Mesothelial cell of epicardium (in vitro differentiated cells): ENCODE results near the gene TPPP3. TPM values are rescaled to one million over a fixed set of nuclear protein-coding genes. Genes with fewer than 3 reads are reported as not detected.
"Not testable (repeated sequence)": the region's sequence is repeated elsewhere in the genome, so short reads cannot be mapped to it uniquely, and the experiment has no call there.

ENCODE experiments used
- DNase-seq, 2 experiments: peaks; one replicate each; pipeline ENCODE4 v3.0.0; 2021; ENCODE audit warnings: low spot score in 2 of 2; ENCODE audit not compliant: unreplicated experiment in 2 of 2
- H3K27ac Mint-ChIP-seq: 2 replicates; pipeline ENCODE4 v1.8.0; 2021; ENCODE audit warnings: mixed read lengths
- H3K27me3 Mint-ChIP-seq: 2 replicates; pipeline ENCODE4 v1.8.0; 2021; ENCODE audit warnings: low read depth, mixed read lengths
- H3K36me3 Mint-ChIP-seq: 2 replicates; pipeline ENCODE4 v1.8.0; 2021; ENCODE audit warnings: mixed read lengths
- H3K4me1 Mint-ChIP-seq: 2 replicates; pipeline ENCODE4 v1.8.0; 2021; ENCODE audit warnings: mixed read lengths
- H3K4me3 Mint-ChIP-seq: 2 replicates; pipeline ENCODE4 v1.8.0; 2021; ENCODE audit warnings: mild to moderate bottlenecking, moderate library complexity, mixed read lengths
- H3K9me3 Mint-ChIP-seq: 2 replicates; pipeline ENCODE4 v1.8.0; 2021; ENCODE audit warnings: mixed read lengths
- CTCF ChIP-seq: fragments of 200-600 bp; sonication (generic); IDR thresholded peaks from one replicate; pipeline ENCODE4 v1.5.0; 2021; ENCODE audit warnings: antibody characterized with exemption; ENCODE audit not compliant: unreplicated experiment
- total RNA-seq: library from RNA; stranded (reverse); gene quantifications from 3 replicates; pipeline ENCODE4 v1.2.1, GENCODE V29; 2021

Gene TPPP3
- total RNA-seq, 1 donor from 2014 or later: 5.5 TPM

- Mint-ChIP-seq H3K27me3 (peaks cover 65% of the 10 kb centered on the region), H3K9me3 (peaks cover 5% of the 10 kb centered on the region), H3K36me3 (no peaks in the 10 kb centered on the region), H3K4me3 (no peak overlapping the region), H3K4me1 (peaks cover 5% of the 10 kb centered on the region), H3K27ac (no peak overlapping the region)
- no peak for DNase-seq
- TF ChIP-seq CTCF: no peak
Measured at GRCh38 chr16:67357561-67357960, 35.7 kb downstream of the TPPP3 start.

- no peak for DNase-seq
- H3K27ac Mint-ChIP-seq: no peak overlapping the region
- H3K4me3 Mint-ChIP-seq: no peak overlapping the region
- no peak for TF ChIP-seq CTCF
- peaks cover 5% of the 10 kb centered on the region for H3K9me3 Mint-ChIP-seq
- H3K27me3 Mint-ChIP-seq: peaks cover 68% of the 10 kb centered on the region
- H3K4me1 Mint-ChIP-seq: peaks cover 5% of the 10 kb centered on the region
- H3K36me3 Mint-ChIP-seq: no peaks in the 10 kb centered on the region
Measured at GRCh38 chr16:67356396-67356795, 36.9 kb downstream of the TPPP3 start.

GRCh38 chr16:67352463-67352862 is 40.8 kb downstream of the TPPP3 start:
- H3K27me3 Mint-ChIP-seq: peaks cover 53% of the 10 kb centered on the region
- not testable (repeated sequence) for H3K4me3 Mint-ChIP-seq, H3K36me3 Mint-ChIP-seq, DNase-seq, H3K27ac Mint-ChIP-seq, H3K9me3 Mint-ChIP-seq, H3K4me1 Mint-ChIP-seq

GRCh38 chr16:67350324-67350723 is 43.0 kb downstream of the TPPP3 start:
- H3K4me3 Mint-ChIP-seq: no peak overlapping the region
- DNase-seq: no peak
- H3K36me3 Mint-ChIP-seq: no peaks in the 10 kb centered on the region
- H3K4me1 Mint-ChIP-seq: peaks cover 4% of the 10 kb centered on the region
- peaks cover 49% of the 10 kb centered on the region for H3K27me3 Mint-ChIP-seq
- peaks cover 5% of the 10 kb centered on the region for H3K9me3 Mint-ChIP-seq
- H3K27ac Mint-ChIP-seq: no peak overlapping the region
- no peak for TF ChIP-seq CTCF

- TF ChIP-seq CTCF: peak; percentile 62
- no peaks in the 10 kb centered on the region for H3K9me3 Mint-ChIP-seq
- no peak overlapping the region for H3K27ac Mint-ChIP-seq
- no peaks in the 10 kb centered on the region for H3K36me3 Mint-ChIP-seq
- H3K4me3 Mint-ChIP-seq: no peak overlapping the region
- peaks cover 4% of the 10 kb centered on the region for H3K4me1 Mint-ChIP-seq
- peaks cover 43% of the 10 kb centered on the region for H3K27me3 Mint-ChIP-seq
- no peak for DNase-seq
Measured at GRCh38 chr16:67349172-67349571, 44.1 kb downstream of the TPPP3 start.

- DNase-seq: no peak
- H3K36me3 Mint-ChIP-seq: no peaks in the 10 kb centered on the region
Measured at GRCh38 chr16:67346341-67346740, 47.0 kb downstream of the TPPP3 start.

More at GRCh38 chr16:67346341-67346740, 47.0 kb downstream of the TPPP3 start:
- Mint-ChIP-seq H3K4me3 (no peak overlapping the region), H3K27me3 (peaks cover 34% of the 10 kb centered on the region), H3K27ac (no peak overlapping the region), H3K4me1 (peaks cover 4% of the 10 kb centered on the region), H3K9me3 (no peaks in the 10 kb centered on the region)
- no peak for TF ChIP-seq CTCF
